HUES64 (cell line): ENCODE measurements around the gene TADA2B.
"Not testable (repeated sequence)": the region's sequence is repeated elsewhere in the genome, so short reads cannot be mapped to it uniquely, and the experiment has no call there.

Experiments used
- H3K27ac ChIP-seq: 2 replicates; pipeline ENCODE4 v1.7.0; 2013; ENCODE audit warnings: low read depth, low read length, inconsistent platforms
- H3K27me3 ChIP-seq: 2 replicates; pipeline ENCODE4 v1.6.1; 2013; ENCODE audit warnings: mild to moderate bottlenecking, low read length; ENCODE audit not compliant: insufficient read depth
- H3K36me3 ChIP-seq: 2 replicates; pipeline ENCODE4 v1.6.1; 2013; ENCODE audit warnings: mild to moderate bottlenecking, low read length; ENCODE audit not compliant: insufficient read depth
- H3K4me1 ChIP-seq: 2 replicates; pipeline ENCODE4 v1.6.1; 2013; ENCODE audit warnings: mild to moderate bottlenecking, low read length, moderate library complexity; ENCODE audit not compliant: insufficient read depth
- H3K4me3 ChIP-seq: 2 replicates; pipeline ENCODE4 v1.5.1; 2013; ENCODE audit warnings: mild to moderate bottlenecking, low read length, moderate library complexity
- H3K9ac ChIP-seq: 2 replicates; pipeline ENCODE4 v1.6.1; 2013; ENCODE audit warnings: mild to moderate bottlenecking, low read depth, low read length
- H3K9me3 ChIP-seq: 2 replicates; pipeline ENCODE4 v1.6.1; 2013; ENCODE audit warnings: low read depth, low read length; ENCODE audit not compliant: insufficient read depth
- WGBS: fragments of 150-250, 120-280 bp; methylation state at CpG from one replicate; pipeline ENCODE4 v1.1.7; 2013; ENCODE audit warnings: missing lambda C conversion rate; 5-methylcytosine and 5-hydroxymethylcytosine counted together

Gene TADA2B

GRCh38 chr4:7073526-7074390, 30.6 kb downstream of the TADA2B start:
- Histone ChIP-seq H3K9me3 (no peaks in the 10 kb centered on the region), H3K4me1 (no peaks in the 10 kb centered on the region; the same call in 1 of the 2 replicates), H3K36me3 (no peaks in the 10 kb centered on the region), H3K4me3 (no peak overlapping the region), H3K27me3 (peaks cover 25% of the 10 kb centered on the region), H3K27ac (no peak overlapping the region), H3K9ac (no peak overlapping the region)
- 76% methylated on average over 18 of the region's 18 CpGs for WGBS

GRCh38 chr4:7074426-7074825, 31.3 kb downstream of the TADA2B start:
- Histone ChIP-seq H3K36me3 (no peaks in the 10 kb centered on the region), H3K9ac (no peak overlapping the region), H3K4me1 (no peaks in the 10 kb centered on the region), H3K27me3 (peaks cover 18% of the 10 kb centered on the region), H3K27ac (no peak overlapping the region), H3K4me3 (no peak overlapping the region), H3K9me3 (no peaks in the 10 kb centered on the region)
- WGBS: 90% methylated on average over 9 of the region's 9 CpGs

GRCh38 chr4:7075962-7076695, 33.0 kb downstream of the TADA2B start:
- Histone ChIP-seq H3K9ac (no peak overlapping the region), H3K9me3 (no peaks in the 10 kb centered on the region), H3K4me3 (no peak overlapping the region), H3K27ac (no peak overlapping the region), H3K4me1 (no peaks in the 10 kb centered on the region), H3K36me3 (no peaks in the 10 kb centered on the region), H3K27me3 (peaks cover 10% of the 10 kb centered on the region)
- 87% methylated on average over 25 of the region's 25 CpGs for WGBS

DNA sequence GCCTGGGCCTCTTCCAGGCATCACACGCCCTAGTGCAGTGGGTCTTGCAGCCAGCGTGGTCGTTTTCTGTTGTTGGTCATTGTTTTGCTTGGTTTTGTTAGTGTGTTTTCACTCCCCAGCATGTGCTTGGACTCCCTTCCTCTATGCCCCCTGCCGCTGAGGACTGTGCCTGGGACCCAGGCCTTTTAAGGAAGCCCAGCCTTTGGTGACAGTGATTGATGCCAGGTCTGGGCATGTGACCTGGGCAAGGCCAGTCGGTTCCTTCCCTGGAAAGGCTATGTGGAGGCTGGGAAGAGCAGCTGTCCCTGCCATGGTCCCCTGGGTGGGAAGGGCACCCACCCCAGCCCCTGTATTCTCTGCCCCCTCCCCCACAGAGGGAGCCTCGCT, 33.5 kb downstream of the TADA2B start:
- Histone ChIP-seq H3K4me1 (no peaks in the 10 kb centered on the region), H3K27me3 (peaks cover 13% of the 10 kb centered on the region), H3K27ac (no peak overlapping the region), H3K36me3 (no peaks in the 10 kb centered on the region), H3K4me3 (no peak overlapping the region), H3K9me3 (no peaks in the 10 kb centered on the region), H3K9ac (no peak overlapping the region)
- 86% methylated on average over 6 of the region's 6 CpGs for WGBS

- H3K27me3 ChIP-seq: peaks cover 8% of the 10 kb centered on the region
- no peak overlapping the region for H3K4me3 ChIP-seq
- no peak overlapping the region for H3K27ac ChIP-seq
- WGBS: 93% methylated on average over 12 of the region's 12 CpGs
- no peaks in the 10 kb centered on the region for H3K4me1 ChIP-seq
- no peak overlapping the region for H3K9ac ChIP-seq
- no peaks in the 10 kb centered on the region for H3K9me3 ChIP-seq
- H3K36me3 ChIP-seq: no peaks in the 10 kb centered on the region
Measured at GRCh38 chr4:7077371-7077770, 34.2 kb downstream of the TADA2B start.

- Histone ChIP-seq H3K9ac (no peak overlapping the region), H3K9me3 (no peaks in the 10 kb centered on the region)
- WGBS: 89% methylated on average over 5 of the region's 5 CpGs
Measured at GRCh38 chr4:7078025-7078424, 34.9 kb downstream of the TADA2B start.

GRCh38 chr4:7079483-7079882, 36.3 kb downstream of the TADA2B start:
- not testable (repeated sequence) for H3K27ac ChIP-seq, H3K9me3 ChIP-seq, H3K9ac ChIP-seq, H3K4me1 ChIP-seq, H3K4me3 ChIP-seq, H3K36me3 ChIP-seq
- peaks cover 24% of the 10 kb centered on the region for H3K27me3 ChIP-seq

More at GRCh38 chr4:7078025-7078424, 34.9 kb downstream of the TADA2B start:
- no peaks in the 10 kb centered on the region for H3K36me3 ChIP-seq
- no peaks in the 10 kb centered on the region for H3K4me1 ChIP-seq
- no peak overlapping the region for H3K4me3 ChIP-seq
- H3K27me3 ChIP-seq: peaks cover 11% of the 10 kb centered on the region
- no peak overlapping the region for H3K27ac ChIP-seq

- H3K4me1 ChIP-seq, H3K9me3 ChIP-seq, H3K27ac ChIP-seq, H3K36me3 ChIP-seq, H3K4me3 ChIP-seq, H3K9ac ChIP-seq: not testable (repeated sequence)
- 85% methylated on average over 2 of the region's 2 CpGs for WGBS
- peaks cover 29% of the 10 kb centered on the region for H3K27me3 ChIP-seq
Measured at GRCh38 chr4:7079909-7080308, 36.7 kb downstream of the TADA2B start.

- Histone ChIP-seq H3K27ac (no peak overlapping the region; the same call in 1 of the 2 replicates), H3K36me3 (no peaks in the 10 kb centered on the region), H3K9me3 (peaks cover 10% of the 10 kb centered on the region; the same call in 1 of the 2 replicates), H3K4me1 (no peaks in the 10 kb centered on the region), H3K9ac (no peak overlapping the region), H3K27me3 (peaks cover 62% of the 10 kb centered on the region), H3K4me3 (no peak overlapping the region)
- 69% methylated on average over 9 of the region's 9 CpGs for WGBS
Measured at GRCh38 chr4:7083597-7084563, 40.7 kb downstream of the TADA2B start.

DNA sequence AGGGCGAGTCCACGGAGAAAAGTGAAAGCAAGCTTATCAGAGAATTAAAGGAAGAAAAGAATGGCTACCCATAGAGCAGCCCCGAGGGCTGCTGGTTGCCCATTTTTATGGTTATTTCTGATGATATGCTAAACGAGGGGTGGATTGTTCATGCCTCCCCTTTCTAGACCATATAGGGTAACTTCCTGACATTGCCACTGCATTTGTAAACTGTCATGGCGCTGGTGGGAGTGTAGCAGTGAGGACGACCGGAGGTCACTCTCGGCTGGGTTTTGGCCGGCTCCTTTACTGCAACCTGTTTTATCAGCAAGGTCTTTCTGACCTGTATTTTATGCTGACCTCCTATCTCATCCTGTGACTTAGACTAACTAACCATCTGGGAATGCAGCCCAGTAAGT, 41.4 kb downstream of the TADA2B start:
- not testable (repeated sequence) for H3K9ac ChIP-seq, H3K27ac ChIP-seq, H3K36me3 ChIP-seq, H3K4me1 ChIP-seq, H3K4me3 ChIP-seq
- Histone ChIP-seq H3K27me3 (peaks cover 69% of the 10 kb centered on the region), H3K9me3 (peaks cover 10% of the 10 kb centered on the region; the same call in 1 of the 2 replicates)
- 60% methylated on average over 9 of the region's 9 CpGs for WGBS
